Measurements from ENCODE around the gene KRTAP5-9. TPM values are rescaled to one million over a fixed set of nuclear protein-coding genes. Genes with fewer than 3 reads are reported as not detected.
A peak's percentile ranks its signal among the peaks of the same experiment; 100 is the strongest.
"Not testable (repeated sequence)": the region's sequence is repeated elsewhere in the genome, so short reads cannot be mapped to it uniquely, and the experiment has no call there.

Gene KRTAP5-9
- total RNA-seq, 4 donors from 2014 or later = 0.54 TPM; not detected in 3

DNA sequence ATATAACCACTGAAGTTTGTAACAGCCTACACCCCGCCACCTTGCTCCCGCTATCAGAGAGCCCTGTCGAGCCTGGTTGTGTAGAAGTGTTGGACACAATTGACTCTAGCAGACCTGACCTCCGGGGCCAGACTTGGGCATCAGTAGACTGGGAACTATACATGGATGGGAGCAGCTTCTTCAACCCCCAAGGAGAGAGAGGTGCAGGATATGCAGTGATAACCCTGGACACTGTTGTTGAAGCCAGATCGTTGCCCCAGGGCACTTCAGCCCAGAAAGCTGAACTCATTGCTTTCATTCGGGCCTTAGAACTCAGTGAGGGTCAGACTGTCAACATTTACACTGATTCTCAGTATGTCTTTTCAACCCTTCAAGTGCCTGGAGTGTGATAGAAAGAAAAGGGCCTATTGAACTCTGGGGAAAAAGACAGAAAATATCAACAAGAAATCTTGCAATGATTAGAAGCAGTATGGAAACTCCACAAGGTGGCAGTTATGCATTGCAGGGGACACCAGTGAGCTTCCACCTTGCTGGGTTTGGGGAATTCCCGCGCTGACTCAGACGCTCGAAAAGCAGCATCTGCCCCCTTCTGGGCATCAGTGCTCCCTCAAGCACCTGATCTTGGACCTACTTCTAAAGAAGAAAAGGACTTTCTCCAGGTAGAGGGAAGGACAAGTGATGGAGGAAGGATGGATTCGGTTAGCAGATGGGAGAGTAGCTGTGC lies 40.8 kb downstream of the KRTAP5-9 start:
- H3K9me3 ChIP-seq; H3K4me3 ChIP-seq (replicated peaks in 1 of 3); H3K27me3 ChIP-seq; H3K36me3 ChIP-seq; intact Hi-C loops (cut with DNase I); H3K27ac ChIP-seq; H3K4me1 ChIP-seq: not testable (repeated sequence)
- 41 to 46% methylated on average over 11 of the region's 11 CpGs for WGBS, 2 donors
- peak in 3 of 6 experiments; percentile 24 to 34 (median 27) for TF ChIP-seq CTCF (IDR thresholded peaks at IDR 0.05)
- peak; percentile 54 to 59 for DNase-seq

DNA sequence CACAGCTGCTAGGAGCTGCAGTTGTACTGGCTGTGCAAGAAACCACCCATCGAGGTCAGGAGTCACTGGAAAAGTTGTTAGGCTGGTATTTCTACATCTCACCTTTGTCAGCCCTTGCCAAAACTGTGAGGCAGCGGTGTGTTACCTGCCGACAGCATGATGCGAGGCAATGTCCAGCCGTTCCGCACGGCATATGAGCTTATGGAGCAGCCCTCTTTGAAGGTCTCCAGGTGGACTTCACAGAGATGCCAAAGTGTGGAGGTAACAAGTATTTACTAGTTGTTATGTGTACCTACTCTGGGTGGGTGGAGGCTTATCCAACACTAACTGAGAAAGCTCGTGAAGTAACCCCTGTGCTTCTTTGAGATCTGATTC lies 41.3 kb downstream of the KRTAP5-9 start:
- H3K36me3 ChIP-seq; intact Hi-C loops (cut with DNase I); H3K27me3 ChIP-seq; H3K27ac ChIP-seq; H3K9me3 ChIP-seq; H3K4me1 ChIP-seq; H3K4me3 ChIP-seq (replicated peaks in 1 of 3): not testable (repeated sequence)
- WGBS, 2 donors = 19 to 40% methylated on average over 8 of the region's 8 CpGs
- DNase-seq = peak; percentile 62 to 68

Small RNAs within 50 kb of the gene (small RNA-seq; reads per million reads assigned to genes)
- gene AP000867.1 (not detected), gene KRTAP5-14P (not detected)

Other genes starting within 250 kb of the KRTAP5-9 start
- gene DHCR7, start 100.0 kb upstream of the KRTAP5-9 start, total RNA-seq = 10 to 100 TPM in 3 of 4 donors, 1 to 10 TPM in 1; 8.3 to 32.0 (median 23.7) TPM
- 100 to 1,000 TPM in 1 of 4 donors, 10 to 100 TPM in 3; 41.9 to 102 (median 54.7) TPM for gene NADSYN1, start 95.2 kb upstream of the KRTAP5-9 start, total RNA-seq
- 1 to 10 TPM in 1 of 4 donors, not detected in 3; 1.2 TPM for gene KRTAP5-7, start 21.2 kb upstream of the KRTAP5-9 start, total RNA-seq
- under 1 TPM in 1 of 4 donors, not detected in 3; 0.49 TPM for gene KRTAP5-8, start 10.4 kb upstream of the KRTAP5-9 start, total RNA-seq
- gene KRTAP5-10, start 17.1 kb downstream of the KRTAP5-9 start, total RNA-seq = not detected
- not detected for gene KRTAP5-11, start 34.5 kb downstream of the KRTAP5-9 start, total RNA-seq

Data from thyroid gland (tissue), 4 donors.